GM19324 (cell line): ENCODE measurements around the gene DERA.
A peak's percentile ranks its signal among the peaks of the same experiment; 100 is the strongest.
"Not testable (repeated sequence)": the region's sequence is repeated elsewhere in the genome, so short reads cannot be mapped to it uniquely, and the experiment has no call there.

Experiments used
- ATAC-seq: cut with Tn5 transposase; IDR thresholded peaks from one replicate; pipeline ENCODE4 v1.9.1; 2021; ENCODE audit warnings: mild to moderate bottlenecking, moderate library complexity; ENCODE audit not compliant: unreplicated experiment, low FRiP score

The DERA gene

DNA sequence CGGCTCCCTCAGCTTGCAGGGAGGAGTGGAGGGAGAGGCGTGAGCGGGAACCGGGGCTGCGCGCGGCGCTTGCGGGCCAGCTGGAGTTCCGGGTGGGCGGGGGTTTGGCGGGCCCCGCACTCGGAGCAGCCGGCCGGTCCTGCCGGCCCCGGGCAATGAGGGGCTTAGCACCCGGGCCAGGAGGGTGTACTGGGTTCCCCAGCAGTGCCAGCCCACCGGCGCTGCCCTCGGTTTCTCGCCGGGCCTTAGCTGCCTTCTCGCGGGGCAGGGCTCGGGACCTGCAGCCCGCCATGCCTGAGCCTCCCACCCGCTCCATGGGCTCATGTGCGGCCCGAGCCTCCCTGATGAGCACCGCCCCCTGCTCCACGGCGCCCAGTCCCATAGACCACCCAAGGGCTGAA lies 146.2 kb downstream of the DERA start:
- not testable (repeated sequence) for ATAC-seq

GRCh38 chr12:16062611-16063010 lies 151.5 kb downstream of the DERA start:
- no peak for ATAC-seq

DNA sequence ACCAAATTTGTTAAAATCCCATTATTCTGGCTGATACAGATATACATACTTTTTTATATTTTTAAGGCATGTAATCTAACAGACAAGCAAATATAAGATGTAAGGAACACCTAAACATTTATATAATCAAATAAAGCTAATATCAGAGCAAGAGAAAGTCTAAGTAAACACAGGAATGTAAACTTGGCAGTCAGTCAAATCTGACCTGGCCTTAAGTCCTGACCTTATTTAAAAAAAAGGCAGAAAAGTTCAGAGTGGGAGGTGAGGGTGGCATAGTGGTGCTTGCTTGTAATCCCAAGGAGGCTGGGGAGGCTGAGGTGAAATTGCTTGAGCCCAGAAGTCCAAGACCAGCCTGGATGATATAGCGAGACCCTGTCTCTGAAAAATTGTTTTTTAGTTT lies 152.6 kb downstream of the DERA start:
- ATAC-seq, result no peak

GRCh38 chr12:16070113-16070512 lies 159.0 kb downstream of the DERA start:
- ATAC-seq, result no peak

- ATAC-seq, result no peak
Observed at GRCh38 chr12:16072678-16073077, 161.5 kb downstream of the DERA start.

- no peak for ATAC-seq
Observed at GRCh38 chr12:16074894-16075293, 163.8 kb downstream of the DERA start.

DNA sequence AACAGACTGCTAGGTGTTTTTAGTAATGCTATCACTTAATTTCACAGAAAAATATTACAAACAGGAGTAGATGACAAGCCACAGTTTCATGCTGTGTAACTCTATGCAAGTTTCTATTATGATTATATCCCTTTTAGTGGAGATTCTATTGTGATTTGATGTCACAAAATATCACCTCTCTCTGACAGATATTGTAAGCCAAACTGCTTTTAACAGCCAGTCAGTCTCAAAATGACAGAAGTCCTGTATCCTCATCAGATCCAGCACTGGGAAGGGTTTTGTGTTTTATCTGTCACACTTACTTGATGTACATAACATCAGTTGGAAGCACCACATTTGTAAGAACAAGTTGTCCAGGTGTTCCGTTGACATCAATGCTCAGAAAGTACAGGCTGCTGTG lies 164.8 kb downstream of the DERA start:
- no peak for ATAC-seq

- ATAC-seq, result peak; percentile 73
Observed at GRCh38 chr12:16076557-16076956, 165.4 kb downstream of the DERA start.

GRCh38 chr12:16076970-16077522 lies 165.9 kb downstream of the DERA start:
- peak; percentile 31 for ATAC-seq

DNA sequence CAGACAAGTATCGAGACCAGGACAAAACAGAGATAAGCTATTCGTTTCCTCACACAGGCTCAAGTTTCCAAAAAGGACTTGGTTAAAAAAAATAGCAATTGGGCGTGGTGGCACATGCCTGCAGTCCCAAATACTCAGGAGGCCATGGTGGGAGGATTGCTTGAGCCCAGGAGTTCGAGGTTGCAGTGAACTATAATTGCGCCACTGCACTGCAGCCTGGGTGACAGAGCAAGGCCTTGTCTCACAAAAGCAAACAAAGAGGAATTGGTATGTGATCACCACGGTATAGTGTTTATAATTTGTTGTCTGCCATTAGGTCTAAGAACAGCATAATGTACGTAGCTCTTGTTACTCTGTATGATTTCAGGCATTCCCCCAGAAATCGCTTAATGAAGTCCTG lies 175.3 kb downstream of the DERA start:
- ATAC-seq, result no peak

GRCh38 chr12:16086942-16087341 lies 175.8 kb downstream of the DERA start:
- no peak for ATAC-seq
